ENCODE data around the gene GRAMD4.

Gene GRAMD4

DNA sequence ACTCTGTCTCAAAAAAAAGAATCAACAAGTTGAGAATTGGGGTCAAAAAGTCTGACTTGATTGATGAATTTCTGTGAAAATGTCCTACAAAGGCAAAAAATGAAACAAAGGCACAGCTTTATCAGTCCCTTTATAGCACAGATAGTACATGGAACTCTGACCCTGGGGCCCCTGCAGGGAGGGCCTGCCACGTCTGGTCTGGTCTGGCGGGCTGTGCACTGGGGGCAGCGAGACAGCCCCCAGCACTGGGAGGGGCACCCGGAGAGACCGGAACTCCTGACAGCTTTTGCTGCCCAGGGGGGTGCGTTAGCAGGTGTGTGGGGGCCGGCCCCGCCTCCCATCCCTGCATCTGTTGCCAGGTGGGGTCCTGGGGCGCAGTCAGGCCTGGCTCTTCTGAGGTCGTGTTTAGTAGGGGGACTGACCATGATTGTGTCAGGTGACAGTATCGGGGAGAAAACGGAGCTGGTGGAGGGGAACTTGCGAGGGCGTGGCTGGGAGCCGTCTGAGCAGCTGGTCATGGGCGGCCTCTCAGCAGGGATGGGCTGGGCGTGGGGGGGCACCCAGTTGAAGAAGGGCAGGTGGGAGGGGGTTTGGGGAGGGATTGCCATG is 51.7 kb downstream of the GRAMD4 start:
- no peak overlapping the region for H3K27ac ChIP-seq
- TF ChIP-seq, protein P1, sequence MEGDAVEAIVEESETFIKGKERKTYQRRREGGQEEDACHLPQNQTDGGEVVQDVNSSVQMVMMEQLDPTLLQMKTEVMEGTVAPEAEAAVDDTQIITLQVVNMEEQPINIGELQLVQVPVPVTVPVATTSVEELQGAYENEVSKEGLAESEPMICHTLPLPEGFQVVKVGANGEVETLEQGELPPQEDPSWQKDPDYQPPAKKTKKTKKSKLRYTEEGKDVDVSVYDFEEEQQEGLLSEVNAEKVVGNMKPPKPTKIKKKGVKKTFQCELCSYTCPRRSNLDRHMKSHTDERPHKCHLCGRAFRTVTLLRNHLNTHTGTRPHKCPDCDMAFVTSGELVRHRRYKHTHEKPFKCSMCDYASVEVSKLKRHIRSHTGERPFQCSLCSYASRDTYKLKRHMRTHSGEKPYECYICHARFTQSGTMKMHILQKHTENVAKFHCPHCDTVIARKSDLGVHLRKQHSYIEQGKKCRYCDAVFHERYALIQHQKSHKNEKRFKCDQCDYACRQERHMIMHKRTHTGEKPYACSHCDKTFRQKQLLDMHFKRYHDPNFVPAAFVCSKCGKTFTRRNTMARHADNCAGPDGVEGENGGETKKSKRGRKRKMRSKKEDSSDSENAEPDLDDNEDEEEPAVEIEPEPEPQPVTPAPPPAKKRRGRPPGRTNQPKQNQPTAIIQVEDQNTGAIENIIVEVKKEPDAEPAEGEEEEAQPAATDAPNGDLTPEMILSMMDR (conservative IDR thresholded peaks at IDR 0.05) = no peak

DNA sequence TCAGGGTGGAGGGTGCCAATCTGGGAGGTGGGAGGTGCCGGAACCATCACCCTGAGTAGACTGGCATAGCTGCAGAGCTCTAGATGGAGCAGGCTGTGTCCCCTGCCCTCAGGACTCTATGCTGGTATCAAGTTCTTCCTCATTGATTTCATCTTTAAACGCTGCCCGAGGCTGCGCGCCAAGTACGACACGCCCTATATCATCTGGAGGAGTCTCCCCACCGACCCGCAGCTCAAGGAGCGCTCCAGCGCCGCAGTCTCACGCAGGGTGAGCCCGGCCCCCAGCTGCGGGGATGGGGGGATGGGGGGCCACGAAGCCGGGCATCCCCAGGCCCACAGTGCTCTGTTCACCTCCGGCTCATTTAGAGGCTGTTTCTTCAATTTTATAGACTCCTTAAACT is 52.5 kb downstream of the GRAMD4 start:
- no peak overlapping the region for H3K27ac ChIP-seq
- TF ChIP-seq, protein P1 (conservative IDR thresholded peaks at IDR 0.05) = no peak

- no peak overlapping the region for H3K27ac ChIP-seq
- TF ChIP-seq, protein P1 (conservative IDR thresholded peaks at IDR 0.05) = no peak
These were observed 53.0 kb downstream of the GRAMD4 start for GRCh38 chr22:46673205-46673604.

DNA sequence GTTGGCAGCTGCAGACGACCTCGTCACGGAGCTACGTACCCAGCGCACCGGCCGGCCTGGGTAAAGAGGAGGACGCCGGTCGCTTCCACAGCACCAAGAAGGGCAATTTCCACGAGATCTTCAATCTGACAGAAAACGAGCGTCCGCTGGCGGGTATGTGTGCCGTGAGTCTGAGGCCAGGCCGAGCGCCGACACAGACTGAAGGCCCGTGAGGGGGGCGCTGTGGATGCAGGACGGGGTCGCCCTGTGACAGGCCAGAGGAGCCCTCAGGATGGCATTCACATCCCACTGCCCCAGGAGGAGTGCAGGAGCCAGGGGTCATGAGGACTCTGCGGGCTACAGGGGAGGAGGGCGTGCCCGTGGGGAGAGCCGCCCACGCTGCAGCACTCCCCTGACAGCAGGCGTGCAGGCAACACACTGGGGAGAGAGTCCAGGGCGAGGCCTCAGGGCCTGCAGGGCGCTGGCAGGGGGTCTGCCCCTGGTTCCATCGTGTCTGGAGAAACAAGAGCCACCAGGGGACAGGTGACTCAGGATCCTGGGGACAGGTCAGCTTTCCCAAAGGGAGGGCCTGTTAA is 53.6 kb downstream of the GRAMD4 start:
- TF ChIP-seq, protein P1 (conservative IDR thresholded peaks at IDR 0.05) = no peak
- H3K27ac ChIP-seq = no peak overlapping the region

DNA sequence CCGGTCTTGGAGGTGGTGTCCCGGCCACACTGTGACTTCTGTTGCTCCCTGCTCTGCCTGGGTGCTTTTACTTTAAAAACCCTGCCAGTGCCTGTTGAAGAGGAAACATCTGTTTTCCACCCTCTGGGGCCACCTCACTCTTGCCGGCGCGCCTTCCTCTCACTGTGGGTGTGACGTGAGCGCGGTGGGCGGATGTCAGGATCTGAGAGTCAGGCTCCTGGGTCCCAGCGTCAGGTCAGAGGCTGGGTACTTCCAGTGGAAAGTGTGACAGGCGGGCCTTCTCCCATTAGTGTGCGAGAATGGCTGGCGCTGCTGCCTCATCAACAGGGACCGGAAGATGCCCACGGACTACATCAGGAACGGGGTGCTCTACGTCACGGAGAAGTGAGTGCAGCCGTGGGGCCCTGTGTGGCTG is 54.2 kb downstream of the GRAMD4 start:
- TF ChIP-seq, protein P1 (conservative IDR thresholded peaks at IDR 0.05) = no peak
- H3K27ac ChIP-seq = no peak overlapping the region

- H3K27ac ChIP-seq = no peak overlapping the region
- TF ChIP-seq, protein P1 (conservative IDR thresholded peaks at IDR 0.05) = no peak
These were observed 54.7 kb downstream of the GRAMD4 start for GRCh38 chr22:46674906-46675305.

DNA sequence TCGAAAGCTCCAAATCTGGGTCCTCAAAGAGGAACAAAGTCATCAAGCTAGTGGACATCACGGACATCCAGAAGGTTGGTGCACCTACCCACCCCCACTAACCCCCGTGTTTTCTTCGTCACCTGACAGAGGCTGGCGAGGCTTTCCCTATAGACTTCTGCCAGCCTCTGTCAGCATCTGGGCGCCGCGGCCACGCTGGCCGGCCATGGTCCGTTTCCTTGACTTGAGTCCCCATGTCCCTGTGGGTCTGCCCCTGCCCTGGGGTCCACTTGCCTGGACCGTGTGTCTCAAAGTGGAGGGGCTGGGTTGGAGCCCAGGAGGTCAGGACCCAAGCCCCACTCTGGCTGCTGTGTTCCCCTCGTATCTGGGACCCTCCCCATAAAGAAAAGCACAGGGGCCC is 55.3 kb downstream of the GRAMD4 start:
- TF ChIP-seq, protein P1 (conservative IDR thresholded peaks at IDR 0.05) = no peak
- H3K27ac ChIP-seq = no peak overlapping the region

All from VCaP (cell line).